ENCODE results near the gene CDC42BPB.

- no peak for TF ChIP-seq CTCF (IDR thresholded peaks at IDR 0.05; ENCODE audit: low read depth, low read length)
- no peak for TF ChIP-seq MYC (IDR thresholded peaks at IDR 0.05; ENCODE audit: low read depth, low read length)
- TF ChIP-seq POLR2A (IDR thresholded peaks at IDR 0.05; ENCODE audit: extremely low read depth, insufficient read length), result no peak
These were observed 21.7 kb upstream of the CDC42BPB start for GRCh38 chr14:103078860-103079587.
